Spinal cord (tissue), 10 donors: Measurements from ENCODE around the gene ZNF692. TPM values are rescaled to one million over a fixed set of nuclear protein-coding genes. Genes with fewer than 3 reads are reported as not detected.
A peak's percentile ranks its signal among the peaks of the same experiment; 100 is the strongest.

Experiments used
- DNase-seq, 6 donors: peaks; one replicate each; pipeline versions ENCODE4 v3.0.0 to v3.0.0-alpha.2; 2013 to 2015; ENCODE audit warnings: low spot score in 6 of 6, low read depth in 4 of 6
- H3K27ac ChIP-seq: one replicate; pipeline ENCODE4 v1.5.1; 2013; ENCODE audit warnings: low read depth, low read length, control low read depth
- H3K27me3 ChIP-seq: one replicate; pipeline ENCODE4 v1.6.1; 2013; ENCODE audit warnings: low read length; ENCODE audit not compliant: control insufficient read depth, insufficient read depth
- H3K36me3 ChIP-seq: one replicate; pipeline ENCODE4 v1.6.1; 2013; ENCODE audit warnings: low read length; ENCODE audit not compliant: control insufficient read depth, insufficient read depth
- H3K4me1 ChIP-seq: one replicate; pipeline ENCODE4 v1.6.1; 2013; ENCODE audit warnings: low read length; ENCODE audit not compliant: control insufficient read depth, insufficient read depth
- H3K4me3 ChIP-seq: one replicate; pipeline ENCODE4 v1.5.1; 2013; ENCODE audit warnings: low read depth, low read length, control low read depth
- H3K9me3 ChIP-seq: one replicate; pipeline ENCODE4 v1.6.1; 2013; ENCODE audit warnings: low read length; ENCODE audit not compliant: control insufficient read depth, insufficient read depth
- WGBS: methylation state at CpG from one replicate; pipeline ENCODE4 v1.1.5; 2013; ENCODE audit warnings: missing lambda C conversion rate; ENCODE audit not compliant: insufficient coverage; 5-methylcytosine and 5-hydroxymethylcytosine counted together
- polyA plus RNA-seq, 2 donors: library from polyadenylated mRNA; unstranded; fragments of 120-200 nt; gene quantifications; one replicate each; pipeline ENCODE4 v1.2.1, GENCODE V29; 2013; ENCODE audit not compliant: insufficient read length in 2 of 2
- total RNA-seq, 2 donors: library from RNA; depleted of rRNA in 1 of 2; stranded (reverse); fragments of 120-200 nt in 1 of 2; fragments of >200 nt in 1 of 2; gene quantifications; one replicate each; pipeline versions ENCODE4 v1.2.3 to v1.2.4, GENCODE V29; 2013 to 2014
- donor health status: healthy.

ZNF692 gene
- total and polyA plus RNA-seq, 4 donors: 13.6 to 89.3 (median 51.1) TPM

GRCh38 chr1:248842781-248843331, 16.0 kb downstream of the ZNF692 start:
- Histone ChIP-seq H3K36me3 (peaks cover 43% of the 10 kb centered on the region), H3K4me1 (peaks cover 18% of the 10 kb centered on the region), H3K27me3 (no peaks in the 10 kb centered on the region), H3K4me3 (no peak overlapping the region), H3K9me3 (no peaks in the 10 kb centered on the region), H3K27ac (no peak overlapping the region)
- WGBS: 87% methylated on average over 5 of the region's 8 CpGs
- DNase-seq: no peak

- peak in 2 of 6 donors; percentile 38 to 48 for DNase-seq
- H3K27ac ChIP-seq: no peak overlapping the region
- 59% methylated on average over 10 of the region's 12 CpGs for WGBS
Measured at GRCh38 chr1:248841702-248842395, 17.0 kb downstream of the ZNF692 start.

GRCh38 chr1:248840946-248841345, 17.9 kb downstream of the ZNF692 start:
- H3K27me3 ChIP-seq: no peaks in the 10 kb centered on the region
- no peak for DNase-seq
- H3K36me3 ChIP-seq: peaks cover 24% of the 10 kb centered on the region
- H3K4me3 ChIP-seq: no peak overlapping the region
- H3K4me1 ChIP-seq: peaks cover 27% of the 10 kb centered on the region
- no peak overlapping the region for H3K27ac ChIP-seq
- no peaks in the 10 kb centered on the region for H3K9me3 ChIP-seq
- 93% methylated on average over 4 of the region's 4 CpGs for WGBS

More at GRCh38 chr1:248841702-248842395, 17.0 kb downstream of the ZNF692 start:
- H3K4me1 ChIP-seq: peaks cover 27% of the 10 kb centered on the region
- no peaks in the 10 kb centered on the region for H3K9me3 ChIP-seq
- H3K4me3 ChIP-seq: no peak overlapping the region
- peaks cover 33% of the 10 kb centered on the region for H3K36me3 ChIP-seq
- no peaks in the 10 kb centered on the region for H3K27me3 ChIP-seq

- WGBS: 0% methylated on average over 5 of the region's 10 CpGs
- H3K4me3 ChIP-seq: peak overlapping the region; percentile 81
- no peaks in the 10 kb centered on the region for H3K9me3 ChIP-seq
- DNase-seq: no peak
- peak overlapping the region; percentile 99 for H3K27ac ChIP-seq
- H3K36me3 ChIP-seq: peaks cover 9% of the 10 kb centered on the region
- no peaks in the 10 kb centered on the region for H3K27me3 ChIP-seq
- H3K4me1 ChIP-seq: peaks cover 27% of the 10 kb centered on the region
Measured at GRCh38 chr1:248839168-248839555, 19.7 kb downstream of the ZNF692 start.

GRCh38 chr1:248838357-248839167, 20.3 kb downstream of the ZNF692 start:
- peaks cover 27% of the 10 kb centered on the region for H3K4me1 ChIP-seq
- peak overlapping the region; percentile 99 for H3K27ac ChIP-seq
- no peaks in the 10 kb centered on the region for H3K9me3 ChIP-seq
- peak; percentile 76 to 96 (median 89) for DNase-seq
- peak overlapping the region; percentile 81 for H3K4me3 ChIP-seq
- under 1% methylated on average over 82 of the region's 82 CpGs for WGBS
- H3K27me3 ChIP-seq: no peaks in the 10 kb centered on the region
- H3K36me3 ChIP-seq: peaks cover 9% of the 10 kb centered on the region

- Histone ChIP-seq H3K4me3 (peak within 1 kb of the TSS; percentile 81), H3K9me3 (no peaks in the 10 kb centered on the region), H3K4me1 (peaks cover 27% of the 10 kb centered on the region), H3K36me3 (peaks cover 7% of the 10 kb centered on the region), H3K27ac (peak within 1 kb of the TSS; percentile 99), H3K27me3 (no peaks in the 10 kb centered on the region)
- DNase-seq: peak; percentile 92 to 99 (median 94)
- 0% methylated on average over 48 of the region's 48 CpGs for WGBS
Measured at GRCh38 chr1:248837781-248838356, 21.0 kb downstream of the ZNF692 start, which contains the start of gene ZNF672. Gene ZNF672 (plus strand): TSS chr1:248838224. CDS start chr1:248847275, 9,051 bp downstream.

- peak overlapping the region; percentile 81 for H3K4me3 ChIP-seq
- peaks cover 27% of the 10 kb centered on the region for H3K4me1 ChIP-seq
- peak overlapping the region; percentile 70 for H3K27ac ChIP-seq
- WGBS: 43% methylated on average over 9 of the region's 11 CpGs
- no peak for DNase-seq
- no peaks in the 10 kb centered on the region for H3K27me3 ChIP-seq
- H3K9me3 ChIP-seq: no peaks in the 10 kb centered on the region
- peaks cover 4% of the 10 kb centered on the region for H3K36me3 ChIP-seq
Measured at GRCh38 chr1:248837045-248837780, 21.7 kb downstream of the ZNF692 start.

GRCh38 chr1:248834343-248834940, 24.4 kb downstream of the ZNF692 start:
- Histone ChIP-seq H3K4me1 (peaks cover 16% of the 10 kb centered on the region), H3K4me3 (no peak overlapping the region), H3K27ac (no peak overlapping the region), H3K36me3 (no peaks in the 10 kb centered on the region), H3K27me3 (no peaks in the 10 kb centered on the region), H3K9me3 (no peaks in the 10 kb centered on the region)
- 61% methylated on average over 2 of the region's 7 CpGs for WGBS
- DNase-seq: no peak
